ENCODE measurements around the gene DDO.
A peak's percentile ranks its signal among the peaks of the same experiment; 100 is the strongest.

DDO gene

GRCh38 chr6:110409794-110410193, 5.6 kb downstream of the DDO start:
- no peak overlapping the region for H3K4me3 ChIP-seq (ENCODE audit: low read depth, low read length)
- no peak for DNase-seq (ENCODE audit: low read depth)
- no peak for TF ChIP-seq POLR2A (IDR thresholded peaks at IDR 0.05; ENCODE audit: extremely low read depth, insufficient read length)
- TF ChIP-seq, protein P1, sequence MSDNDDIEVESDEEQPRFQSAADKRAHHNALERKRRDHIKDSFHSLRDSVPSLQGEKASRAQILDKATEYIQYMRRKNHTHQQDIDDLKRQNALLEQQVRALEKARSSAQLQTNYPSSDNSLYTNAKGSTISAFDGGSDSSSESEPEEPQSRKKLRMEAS (IDR thresholded peaks at IDR 0.05; ENCODE audit: low read depth, low read length): no peak
- TF ChIP-seq CTCF (IDR thresholded peaks at IDR 0.05; ENCODE audit: low read depth, low read length): no peak
- no peak for TF ChIP-seq MYC (IDR thresholded peaks at IDR 0.05; ENCODE audit: low read depth, low read length)

- no peak overlapping the region for H3K4me3 ChIP-seq (ENCODE audit: low read depth, low read length)
- TF ChIP-seq CTCF (IDR thresholded peaks at IDR 0.05; ENCODE audit: low read depth, low read length) (no peak), MYC (IDR thresholded peaks at IDR 0.05; ENCODE audit: low read depth, low read length) (no peak), POLR2A (IDR thresholded peaks at IDR 0.05; ENCODE audit: extremely low read depth, insufficient read length) (no peak)
- TF ChIP-seq, protein P1 (IDR thresholded peaks at IDR 0.05; ENCODE audit: low read depth, low read length): no peak
- DNase-seq (ENCODE audit: low read depth): no peak
Observed at GRCh38 chr6:110408901-110409300, 6.5 kb downstream of the DDO start.

DNA sequence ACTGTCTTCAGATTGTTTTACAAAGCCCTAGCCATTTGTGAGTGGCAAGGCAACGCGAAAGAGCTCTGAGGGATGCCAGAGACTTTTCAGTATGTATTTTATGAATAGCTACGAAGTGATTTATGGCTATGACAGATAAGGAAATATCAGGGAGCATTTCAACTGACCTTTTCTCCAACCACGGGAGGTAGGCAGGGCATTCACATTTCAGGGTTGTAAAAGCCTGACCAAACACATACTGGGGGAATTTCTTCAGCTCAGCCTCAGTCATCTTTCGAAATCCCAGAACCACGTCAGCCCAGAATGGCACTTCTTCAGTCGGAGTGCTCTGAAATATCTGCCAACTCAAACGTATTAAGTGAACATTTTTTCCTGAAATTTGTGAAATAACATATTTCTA, 10.8 kb downstream of the DDO start:
- TF ChIP-seq POLR2A (IDR thresholded peaks at IDR 0.05; ENCODE audit: extremely low read depth, insufficient read length): no peak
- TF ChIP-seq CTCF (IDR thresholded peaks at IDR 0.05; ENCODE audit: low read depth, low read length): no peak
- TF ChIP-seq, protein P1 (IDR thresholded peaks at IDR 0.05; ENCODE audit: low read depth, low read length): no peak
- TF ChIP-seq MYC (IDR thresholded peaks at IDR 0.05; ENCODE audit: low read depth, low read length): no peak
- H3K4me3 ChIP-seq (ENCODE audit: low read depth, low read length): no peak overlapping the region
- DNase-seq (ENCODE audit: low read depth): peak; percentile 26

DNA sequence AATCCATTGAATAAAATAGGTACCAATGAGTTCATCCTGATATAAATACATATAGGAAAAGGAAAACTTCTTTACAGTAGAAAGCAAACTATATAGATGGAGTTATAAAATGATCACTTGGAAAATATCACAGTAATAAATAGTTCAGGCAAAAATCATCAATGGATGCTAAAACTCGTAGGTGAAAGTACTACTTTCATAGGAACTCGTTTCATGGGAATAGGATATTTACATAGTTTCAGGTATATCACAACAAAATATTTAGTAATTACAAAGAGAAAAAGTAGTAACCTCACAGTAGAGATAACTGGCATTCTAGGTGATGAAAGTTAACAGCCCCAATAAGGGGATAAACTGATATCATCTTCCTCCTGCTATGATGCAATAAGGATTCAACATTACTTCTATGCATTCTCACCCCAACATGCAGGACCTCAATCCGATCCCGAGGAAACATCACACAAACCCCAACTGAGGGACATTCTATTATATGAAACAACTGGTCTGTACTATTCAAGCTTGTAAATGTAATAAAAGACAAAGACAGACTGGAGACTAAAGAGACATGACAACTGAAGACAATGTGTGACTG, 13.7 kb downstream of the DDO start:
- no peak overlapping the region for H3K4me3 ChIP-seq (ENCODE audit: low read depth, low read length)
- TF ChIP-seq MYC (IDR thresholded peaks at IDR 0.05; ENCODE audit: low read depth, low read length): no peak
- TF ChIP-seq, protein P1 (IDR thresholded peaks at IDR 0.05; ENCODE audit: low read depth, low read length): no peak
- TF ChIP-seq POLR2A (IDR thresholded peaks at IDR 0.05; ENCODE audit: extremely low read depth, insufficient read length): no peak
- DNase-seq (ENCODE audit: low read depth): no peak

- H3K4me3 ChIP-seq (ENCODE audit: low read depth, low read length): no peak overlapping the region
- no peak for DNase-seq (ENCODE audit: low read depth)
- no peak for TF ChIP-seq CTCF (IDR thresholded peaks at IDR 0.05; ENCODE audit: low read depth, low read length)
- no peak for TF ChIP-seq POLR2A (IDR thresholded peaks at IDR 0.05; ENCODE audit: extremely low read depth, insufficient read length)
- TF ChIP-seq, protein P1 (IDR thresholded peaks at IDR 0.05; ENCODE audit: low read depth, low read length): no peak
- TF ChIP-seq MYC (IDR thresholded peaks at IDR 0.05; ENCODE audit: low read depth, low read length): no peak
Observed at GRCh38 chr6:110400208-110400607, 15.2 kb downstream of the DDO start.

GRCh38 chr6:110399219-110400071, 15.9 kb downstream of the DDO start:
- no peak for DNase-seq (ENCODE audit: low read depth)
- no peak overlapping the region for H3K4me3 ChIP-seq (ENCODE audit: low read depth, low read length)
- TF ChIP-seq MYC (IDR thresholded peaks at IDR 0.05; ENCODE audit: low read depth, low read length) (no peak), POLR2A (IDR thresholded peaks at IDR 0.05; ENCODE audit: extremely low read depth, insufficient read length) (no peak), CTCF (IDR thresholded peaks at IDR 0.05; ENCODE audit: low read depth, low read length) (no peak)
- TF ChIP-seq, protein P1 (IDR thresholded peaks at IDR 0.05; ENCODE audit: low read depth, low read length): no peak

Measured in NB4 (cell line).